AG10803 (cell line): ENCODE measurements around the gene C12orf54.
"Not testable (repeated sequence)": the region's sequence is repeated elsewhere in the genome, so short reads cannot be mapped to it uniquely, and the experiment has no call there.

Experiments
- DNase-seq: peaks from one replicate; pipeline ENCODE4 v3.0.0; 2010; ENCODE audit warnings: low read depth
- H3K4me3 ChIP-seq: 2 replicates; pipeline ENCODE4 v1.5.1; 2011; ENCODE audit warnings: mild to moderate bottlenecking, low read length, control low read depth
- TF ChIP-seq, protein P1 (sequence below): conservative IDR thresholded peaks from 2 replicates; pipeline ENCODE4 v1.5.1; 2011; ENCODE audit warnings: mild to moderate bottlenecking, low read length, control low read depth, inconsistent platforms

C12orf54 gene

DNA sequence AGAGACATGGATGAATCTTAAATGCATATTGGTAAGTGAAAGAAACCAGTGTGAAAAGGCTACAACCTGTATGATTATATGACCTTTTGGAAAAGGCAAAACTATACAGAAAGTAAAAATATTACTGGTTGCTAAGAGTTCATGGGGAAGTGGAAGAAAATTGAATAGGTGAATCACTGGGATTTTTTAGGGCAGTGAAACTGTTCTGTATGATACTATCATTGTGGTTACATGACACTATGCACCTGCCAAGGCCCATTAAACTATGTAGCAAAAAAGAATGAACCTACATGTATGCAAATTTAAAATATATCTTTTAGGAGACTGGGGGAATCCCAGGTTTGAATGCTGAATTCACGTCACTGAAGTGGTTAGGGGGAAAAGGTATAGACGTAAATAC, 30.6 kb downstream of the C12orf54 start:
- DNase-seq = no peak
- TF ChIP-seq, protein P1, sequence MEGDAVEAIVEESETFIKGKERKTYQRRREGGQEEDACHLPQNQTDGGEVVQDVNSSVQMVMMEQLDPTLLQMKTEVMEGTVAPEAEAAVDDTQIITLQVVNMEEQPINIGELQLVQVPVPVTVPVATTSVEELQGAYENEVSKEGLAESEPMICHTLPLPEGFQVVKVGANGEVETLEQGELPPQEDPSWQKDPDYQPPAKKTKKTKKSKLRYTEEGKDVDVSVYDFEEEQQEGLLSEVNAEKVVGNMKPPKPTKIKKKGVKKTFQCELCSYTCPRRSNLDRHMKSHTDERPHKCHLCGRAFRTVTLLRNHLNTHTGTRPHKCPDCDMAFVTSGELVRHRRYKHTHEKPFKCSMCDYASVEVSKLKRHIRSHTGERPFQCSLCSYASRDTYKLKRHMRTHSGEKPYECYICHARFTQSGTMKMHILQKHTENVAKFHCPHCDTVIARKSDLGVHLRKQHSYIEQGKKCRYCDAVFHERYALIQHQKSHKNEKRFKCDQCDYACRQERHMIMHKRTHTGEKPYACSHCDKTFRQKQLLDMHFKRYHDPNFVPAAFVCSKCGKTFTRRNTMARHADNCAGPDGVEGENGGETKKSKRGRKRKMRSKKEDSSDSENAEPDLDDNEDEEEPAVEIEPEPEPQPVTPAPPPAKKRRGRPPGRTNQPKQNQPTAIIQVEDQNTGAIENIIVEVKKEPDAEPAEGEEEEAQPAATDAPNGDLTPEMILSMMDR = no peak
- H3K4me3 ChIP-seq = no peak overlapping the region

DNA sequence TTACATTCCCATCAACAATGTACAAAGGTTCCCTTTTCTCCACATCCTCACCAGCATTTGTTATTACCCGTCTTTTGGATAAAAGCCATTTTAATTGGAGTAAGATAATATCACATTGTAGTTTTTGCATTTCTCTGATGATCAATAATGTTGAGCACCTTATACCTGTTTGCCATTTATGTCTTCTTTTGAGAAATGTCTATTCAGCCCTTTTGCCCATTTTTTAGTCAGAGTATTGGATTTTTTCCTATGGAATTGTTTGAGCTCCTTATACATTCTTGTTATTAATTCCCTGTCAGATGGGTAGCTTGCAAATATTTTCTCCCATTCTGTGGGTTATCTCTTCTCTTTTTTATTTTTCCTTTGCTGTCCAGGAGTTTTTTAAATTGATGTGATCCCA, 32.4 kb downstream of the C12orf54 start:
- DNase-seq = no peak
- H3K4me3 ChIP-seq = no peak overlapping the region
- TF ChIP-seq, protein P1 = no peak

DNA sequence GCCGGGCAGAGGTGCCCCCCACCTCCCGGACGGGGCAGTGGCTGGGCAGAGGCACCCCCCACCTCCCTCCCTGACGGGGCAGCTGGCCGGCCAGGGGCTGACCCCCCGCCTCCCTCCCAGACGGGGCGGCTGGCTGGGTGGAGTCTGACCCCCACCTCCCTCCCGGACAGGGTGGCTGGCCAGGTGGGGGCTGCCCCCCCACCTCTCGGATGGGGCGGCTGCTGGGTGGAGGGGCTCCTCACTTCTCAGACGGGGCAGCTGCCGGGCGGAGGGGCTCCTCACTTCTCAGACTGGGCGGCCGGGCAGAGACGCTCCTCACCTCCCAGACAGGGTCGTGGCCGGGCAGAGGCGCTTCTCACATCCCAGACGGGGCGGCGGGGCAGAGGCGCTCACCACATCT, 38.1 kb downstream of the C12orf54 start:
- H3K4me3 ChIP-seq, DNase-seq: not testable (repeated sequence)

DNA sequence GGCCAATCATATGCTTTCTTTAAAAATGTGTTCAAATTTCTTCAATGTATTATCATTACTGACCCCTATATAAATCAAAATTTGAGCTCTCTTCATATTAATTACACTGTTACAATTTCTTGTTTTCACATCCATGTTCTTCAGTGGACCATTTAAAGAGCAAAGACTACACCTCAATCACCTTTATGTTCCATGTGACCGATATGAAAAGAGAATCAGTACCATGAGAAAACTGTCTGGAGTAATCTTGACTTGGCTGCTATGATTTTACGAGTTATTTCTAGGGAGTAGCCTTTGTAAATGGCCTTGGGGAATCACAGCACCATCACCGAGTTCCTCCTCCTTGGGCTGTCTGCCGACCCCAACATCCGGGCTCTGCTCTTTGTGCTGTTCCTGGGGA, 43.0 kb downstream of the C12orf54 start, which contains the start of gene OR8S1:
Gene OR8S1 (plus strand): TSS at position 301 of the 400 bp plus-strand sequence. CDS start 0 bp downstream, at position 301.
- DNase-seq = no peak
- H3K4me3 ChIP-seq = no peak within 1 kb of the TSS
- TF ChIP-seq, protein P1 = no peak

DNA sequence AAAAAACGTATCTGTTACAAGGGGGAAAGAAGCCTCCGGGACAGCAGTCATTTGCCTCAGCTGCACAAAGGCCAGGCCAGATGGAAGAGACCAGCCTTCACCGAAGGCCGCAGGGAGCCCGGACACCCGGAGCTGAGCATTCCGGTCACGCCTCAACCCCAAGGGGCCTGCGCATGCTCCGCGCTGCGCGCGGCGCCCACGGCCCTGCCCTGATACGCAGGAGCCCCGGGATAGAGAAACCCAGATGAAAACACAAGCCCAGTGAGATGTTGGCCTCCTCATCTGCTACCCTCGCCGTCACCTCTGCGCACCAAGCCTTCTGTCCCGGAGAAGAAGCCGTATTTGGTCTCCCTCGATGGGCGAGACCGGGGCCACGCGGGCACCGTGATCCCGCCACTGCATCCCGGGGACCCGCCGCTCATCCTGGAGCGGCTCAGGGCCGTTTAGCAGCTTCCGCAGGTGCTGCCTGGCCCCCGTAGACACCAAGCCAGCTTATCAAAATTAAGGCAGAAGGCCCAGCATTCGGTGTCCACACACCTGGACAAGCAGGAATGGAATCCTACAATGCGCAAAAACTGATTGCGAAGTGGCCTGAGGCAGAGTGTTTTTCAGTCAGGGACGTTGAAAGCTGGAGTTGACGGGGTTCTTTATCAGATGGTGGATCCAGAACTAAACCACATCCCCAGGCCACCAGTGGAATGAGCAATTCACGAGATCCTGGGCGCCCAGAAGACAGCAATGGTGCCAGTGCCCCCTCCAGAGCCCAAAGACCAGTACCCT, 45.8 kb downstream of the C12orf54 start:
- H3K4me3 ChIP-seq = no peak overlapping the region
- TF ChIP-seq, protein P1 = no peak
- no peak for DNase-seq

DNA sequence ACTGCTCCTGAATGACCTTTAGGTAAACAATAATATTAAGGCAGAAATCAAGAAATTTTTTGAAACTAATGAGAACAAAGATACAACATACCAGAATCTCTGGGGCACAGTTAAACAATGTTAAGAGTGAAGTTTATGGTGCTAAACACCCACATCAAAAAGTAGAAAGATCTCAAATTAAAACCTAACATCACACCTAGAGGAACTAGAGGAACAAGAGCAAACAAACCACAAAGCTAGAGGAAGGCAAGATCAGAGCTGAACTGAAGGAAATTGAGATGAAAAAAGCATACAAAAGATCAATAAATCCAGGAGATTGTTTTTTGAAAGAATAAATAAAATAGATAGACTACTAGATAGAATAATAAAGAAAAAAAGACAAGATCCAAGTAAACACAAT, 50.3 kb downstream of the C12orf54 start:
- no peak overlapping the region for H3K4me3 ChIP-seq
- TF ChIP-seq, protein P1 = no peak
- DNase-seq = no peak

DNA sequence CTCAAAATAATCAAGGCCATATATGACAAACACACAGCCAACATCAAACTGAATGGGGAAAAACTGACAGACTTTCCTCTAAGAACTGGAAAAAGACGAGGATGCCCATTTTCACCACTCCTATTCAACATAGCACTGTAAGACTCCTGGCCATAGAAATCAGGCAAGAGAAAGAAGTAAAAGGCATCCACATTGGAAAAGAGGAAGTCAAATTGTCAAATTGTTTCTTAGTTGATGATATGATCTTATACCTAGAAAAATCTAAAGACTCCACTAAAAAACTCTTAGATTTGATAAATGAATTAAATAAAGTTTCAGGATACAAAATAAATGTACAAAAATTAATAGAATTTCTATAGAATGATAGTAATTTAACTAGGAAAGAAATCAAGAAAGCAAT, 54.3 kb downstream of the C12orf54 start:
- DNase-seq = no peak
- TF ChIP-seq, protein P1 = no peak
- H3K4me3 ChIP-seq = no peak overlapping the region
